Ovary (tissue), 9 donors: ENCODE measurements around the gene MARCHF3. TPM values are rescaled to one million over a fixed set of nuclear protein-coding genes. Genes with fewer than 3 reads are reported as not detected.

Experiments used
- DNase-seq, 5 donors: peaks; one replicate each; pipeline ENCODE4 v3.0.0-alpha.2; 2019 to 2020
- H3K27ac ChIP-seq, 2 donors: fragments of 200-600 bp; one replicate each; pipeline versions ENCODE4 v1.5.1 to v1.8.0; 2019 to 2022
- H3K27me3 ChIP-seq: fragments of 200-600 bp; one replicate; pipeline ENCODE4 v1.8.0; 2022
- H3K36me3 ChIP-seq: fragments of 200-600 bp; sonication (generic); one replicate; pipeline ENCODE4 v1.5.1; 2019
- H3K4me1 ChIP-seq: one replicate; pipeline ENCODE4 v1.8.1; 2013; ENCODE audit warnings: mild to moderate bottlenecking, moderate library complexity; ENCODE audit not compliant: insufficient read depth
- H3K4me3 ChIP-seq: fragments of 200-600 bp; sonication (generic); one replicate; pipeline ENCODE4 v1.5.1; 2017
- H3K9me3 ChIP-seq, 2 donors: fragments of 200-600 bp in 1 of 2; sonication (generic) in 1 of 2; one replicate each; pipeline versions ENCODE4 v1.5.1 to v1.8.1; 2013 to 2019; ENCODE audit warnings: mild to moderate bottlenecking in 1 of 2, moderate library complexity in 1 of 2
- CTCF ChIP-seq, 3 donors: fragments of 450-650 bp in 2 of 3; fragments of 200-600 bp in 1 of 3; IDR thresholded peaks; one replicate each; pipeline versions ENCODE4 v1.5.1 to v1.8.0; 2016 to 2022; ENCODE audit warnings: antibody characterized with exemption in 3 of 3, mild to moderate bottlenecking in 1 of 3
- EP300 ChIP-seq: sonication (generic); formaldehyde crosslinking; IDR thresholded peaks from one replicate; pipeline ENCODE4 v1.6.1; 2017; ENCODE audit warnings: antibody characterized with exemption
- POLR2A ChIP-seq: fragments of 450-650 bp; IDR thresholded peaks from one replicate; pipeline ENCODE4 v1.6.1; 2017; ENCODE audit warnings: antibody characterized with exemption, mild to moderate bottlenecking, moderate library complexity
- WGBS, 3 donors: extraction: QIAGEN DNeasy Blood & Tissue Kit in 1 of 3; methylation state at CpG; one replicate each; pipeline versions ENCODE4 v1.1.5 to v1.1.7; 2013 to 2017; 5-methylcytosine and 5-hydroxymethylcytosine counted together
- intact Hi-C, 4 donors: fragments of 100-400 bp; cut with DNase I; formaldehyde crosslinking; loops; one replicate each; pipeline versions ENCODE4 v1.11.0 to v1.15.1; 2022 to 2023
- polyA plus RNA-seq, 2 donors: library from polyadenylated mRNA; stranded (reverse); fragments of 200-250 nt in 1 of 2; fragments of 350-450 nt in 1 of 2; fragmentation: Illumina TruSeq in 1 of 2; extraction: RNeasy Lipid Tissue Mini Kit (QIAGEN cat#74804) in 1 of 2; gene quantifications; one replicate each; pipeline ENCODE4 v1.2.3, GENCODE V29; 2013 to 2014
- total RNA-seq, 7 donors: library from RNA; depleted of rRNA in 2 of 7; stranded (reverse); fragments of >200 nt in 2 of 7; fragmentation: NEBNext Ultra II Directional in 3 of 7; extraction: Animal tissue kit (Norgen Biotek cat#: 25700) in 3 of 7; gene quantifications; one replicate each; pipeline versions ENCODE4 v1.1.0 to v1.2.4, GENCODE V29; 2016 to 2023
- donor health status: DM: no; HTN: no; CAD: no; lungs with moderate emphysema.
- donor health status: DM: no; HTN: no; CAD: no.
- donor health status: Bipolar disorder and iron deficiency.
- donor health status: DM: yes; HTN: yes; CAD: no.
- donor health status: DM: no; HTN: no; CAD: no.
- donor health status: DM: yes; HTN: yes; CAD: no.

The MARCHF3 gene
- total and polyA plus RNA-seq, 9 donors, result 2.1 to 13.8 (median 4.5) TPM

- H3K36me3 ChIP-seq, result no peaks in the 10 kb centered on the region
- intact Hi-C loops, result no loop called here
- no peaks in the 10 kb centered on the region for H3K9me3 ChIP-seq
- no peak overlapping the region for H3K27ac ChIP-seq
- H3K4me1 ChIP-seq, result no peaks in the 10 kb centered on the region
- no peak overlapping the region for H3K4me3 ChIP-seq
- WGBS, 3 donors, result 33 to 56% (median 36%) methylated on average over 2 of the region's 2 CpGs
- no peak for DNase-seq
- TF ChIP-seq EP300, result no peak
- TF ChIP-seq CTCF (IDR thresholded peaks at IDR 0.05), result no peak
- TF ChIP-seq POLR2A, result no peak
- no peaks in the 10 kb centered on the region for H3K27me3 ChIP-seq
Measured at GRCh38 chr5:126998201-126998631, 32.1 kb downstream of the MARCHF3 start.

- WGBS, 3 donors, result 31 to 49% (median 40%) methylated on average over 1 of the region's 1 CpG
Measured at GRCh38 chr5:126995689-126996088, 34.7 kb downstream of the MARCHF3 start.

GRCh38 chr5:126995039-126995438 is 35.3 kb downstream of the MARCHF3 start:
- no peaks in the 10 kb centered on the region for H3K27me3 ChIP-seq
- no peaks in the 10 kb centered on the region for H3K9me3 ChIP-seq
- intact Hi-C loops, result no loop called here
- no peaks in the 10 kb centered on the region for H3K4me1 ChIP-seq
- H3K27ac ChIP-seq, result no peak overlapping the region
- H3K36me3 ChIP-seq, result no peaks in the 10 kb centered on the region
- WGBS, 3 donors, result 95 to 98% (median 96%) methylated on average over 3 of the region's 3 CpGs
- TF ChIP-seq CTCF (IDR thresholded peaks at IDR 0.05), result no peak
- no peak for TF ChIP-seq POLR2A
- TF ChIP-seq EP300, result no peak
- no peak for DNase-seq
- H3K4me3 ChIP-seq, result no peak overlapping the region

More at GRCh38 chr5:126995689-126996088, 34.7 kb downstream of the MARCHF3 start:
- Histone ChIP-seq H3K4me1 (no peaks in the 10 kb centered on the region), H3K27me3 (no peaks in the 10 kb centered on the region), H3K4me3 (no peak overlapping the region), H3K27ac (no peak overlapping the region), H3K9me3 (no peaks in the 10 kb centered on the region), H3K36me3 (no peaks in the 10 kb centered on the region)
- no peak for DNase-seq
- TF ChIP-seq POLR2A (no peak), EP300 (no peak), CTCF (IDR thresholded peaks at IDR 0.05) (no peak)
- intact Hi-C loops, result no loop called here

DNA sequence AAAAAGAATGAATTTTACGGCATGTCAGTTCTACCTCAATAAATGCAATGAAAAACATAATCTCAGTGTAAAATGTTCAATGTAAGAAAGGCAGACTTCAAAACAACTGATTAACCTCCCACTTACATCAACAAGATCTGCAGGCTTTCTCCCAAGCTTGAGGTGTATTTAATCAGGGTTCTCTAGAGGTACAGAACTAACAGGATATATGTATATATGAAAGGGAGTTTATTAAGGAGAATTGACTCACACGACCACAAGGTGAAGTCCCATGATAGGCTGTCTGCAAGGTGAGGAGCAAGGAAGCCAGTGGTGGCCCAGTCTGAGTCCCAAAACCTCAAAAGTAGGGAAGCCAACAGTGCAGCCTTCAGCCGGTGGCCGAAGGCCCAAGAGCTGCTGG is 35.9 kb downstream of the MARCHF3 start:
- TF ChIP-seq CTCF (IDR thresholded peaks at IDR 0.05) (no peak), POLR2A (no peak), EP300 (no peak)
- Histone ChIP-seq H3K9me3 (no peaks in the 10 kb centered on the region), H3K4me3 (no peak overlapping the region), H3K27ac (no peak overlapping the region), H3K36me3 (no peaks in the 10 kb centered on the region), H3K27me3 (no peaks in the 10 kb centered on the region), H3K4me1 (no peaks in the 10 kb centered on the region)
- intact Hi-C loops, result no loop called here
- WGBS, 3 donors, result 88 to 95% (median 92%) methylated on average over 4 of the region's 4 CpGs
- no peak for DNase-seq
